IPS DF 6.9 (cell line): Measurements from ENCODE around the gene GTF2H4.

Source experiments
- DNase-seq: peaks from one replicate; pipeline ENCODE4 v3.0.0-alpha.2; 2013; ENCODE audit warnings: low read depth, low spot score
- H3K27ac ChIP-seq: one replicate; pipeline ENCODE4 v1.5.1; 2013; ENCODE audit warnings: low read length, control low read depth
- H3K27me3 ChIP-seq: 2 replicates; pipeline ENCODE4 v1.6.1; 2013; ENCODE audit warnings: mild to moderate bottlenecking, low read length; ENCODE audit not compliant: control insufficient read depth, insufficient read depth
- H3K36me3 ChIP-seq: 2 replicates; pipeline ENCODE4 v1.6.1; 2013; ENCODE audit warnings: low read length; ENCODE audit not compliant: control insufficient read depth, insufficient read depth
- H3K4me1 ChIP-seq: 2 replicates; pipeline ENCODE4 v1.6.1; 2013; ENCODE audit warnings: low read length; ENCODE audit not compliant: control insufficient read depth, insufficient read depth
- H3K4me3 ChIP-seq: 2 replicates; pipeline ENCODE4 v1.5.1; 2013; ENCODE audit warnings: mild to moderate bottlenecking, low read length
- H3K9me3 ChIP-seq: 2 replicates; pipeline ENCODE4 v1.6.1; 2013; ENCODE audit warnings: low read length, inconsistent platforms; ENCODE audit not compliant: control insufficient read depth, insufficient read depth
- WGBS: extraction: QIAGEN DNeasy Blood & Tissue Kit; methylation state at CpG from one replicate; pipeline ENCODE4 v1.1.7; 2013; ENCODE audit warnings: mixed read lengths, missing lambda C conversion rate; ENCODE audit not compliant: insufficient read length, insufficient coverage; 5-methylcytosine and 5-hydroxymethylcytosine counted together

The GTF2H4 gene

DNA sequence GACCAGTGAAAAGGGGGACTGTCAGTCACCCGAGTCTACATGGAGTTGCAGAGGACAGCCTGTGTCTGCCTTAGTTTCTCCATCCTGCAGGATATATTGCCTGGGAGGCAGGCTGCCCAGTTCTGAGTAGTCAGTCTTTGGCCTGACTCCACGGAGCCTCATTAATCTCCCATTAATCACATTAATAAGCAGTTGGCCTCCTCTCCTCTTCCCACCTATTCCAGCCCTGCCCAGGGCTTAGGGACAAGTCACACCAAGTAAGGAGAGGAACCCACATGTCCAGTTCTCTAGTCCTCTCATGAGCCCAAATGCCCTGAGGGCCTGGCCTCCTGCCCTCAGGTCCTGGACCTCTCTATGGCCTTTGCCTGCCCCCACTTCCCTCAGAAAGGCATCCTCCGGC, 31.5 kb downstream of the GTF2H4 start:
- Histone ChIP-seq H3K27me3 (no peaks in the 10 kb centered on the region), H3K4me3 (no peak overlapping the region), H3K4me1 (peaks cover 8% of the 10 kb centered on the region; the same call in 1 of the 2 replicates), H3K9me3 (no peaks in the 10 kb centered on the region), H3K27ac (no peak overlapping the region), H3K36me3 (no peaks in the 10 kb centered on the region)
- DNase-seq: no peak
- WGBS: no CpG with 5 or more reads among the region's 3 CpGs

DNA sequence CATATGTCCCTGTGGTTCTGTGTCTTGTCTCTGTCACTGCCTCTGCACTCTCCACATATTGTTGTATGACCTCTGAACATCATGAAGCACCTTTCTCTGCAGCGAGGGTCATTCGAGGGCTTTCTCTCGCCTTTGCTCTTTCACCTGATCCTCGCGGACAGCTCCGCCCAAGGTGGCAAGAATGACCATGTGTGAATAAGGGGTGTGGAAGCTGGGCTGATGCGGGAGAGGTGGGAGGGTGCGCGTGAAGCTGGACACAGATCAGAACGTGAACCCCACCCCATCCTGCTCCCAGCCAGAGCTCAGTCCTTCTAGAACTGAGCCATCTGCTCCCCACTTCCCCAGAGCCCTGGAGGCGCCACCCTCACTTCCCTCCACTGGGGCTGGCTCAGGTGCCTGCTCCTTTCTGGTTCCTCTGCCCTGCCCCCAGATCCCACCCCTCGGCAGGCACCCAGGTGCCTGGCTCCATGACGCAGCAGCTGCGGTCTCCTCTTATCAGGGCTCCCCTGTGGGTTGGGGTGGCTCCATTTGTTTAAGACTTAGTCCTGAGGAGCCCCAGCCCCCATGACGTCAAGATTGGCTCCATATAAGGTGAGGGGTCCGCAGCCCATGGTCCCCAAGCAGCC, 32.5 kb downstream of the GTF2H4 start, which contains the start of gene MUCL3:
TSS of gene MUCL3 (plus strand) at position 613 of the 626 bp plus-strand sequence. CDS start 27 bp downstream, outside the sequence.
- DNase-seq: no peak
- Histone ChIP-seq H3K4me1 (peaks cover 8% of the 10 kb centered on the region; the same call in 1 of the 2 replicates), H3K4me3 (no peak within 1 kb of the TSS), H3K36me3 (no peaks in the 10 kb centered on the region), H3K9me3 (no peaks in the 10 kb centered on the region), H3K27ac (no peak within 1 kb of the TSS), H3K27me3 (no peaks in the 10 kb centered on the region)
- WGBS: no CpG with 5 or more reads among the region's 16 CpGs

DNA sequence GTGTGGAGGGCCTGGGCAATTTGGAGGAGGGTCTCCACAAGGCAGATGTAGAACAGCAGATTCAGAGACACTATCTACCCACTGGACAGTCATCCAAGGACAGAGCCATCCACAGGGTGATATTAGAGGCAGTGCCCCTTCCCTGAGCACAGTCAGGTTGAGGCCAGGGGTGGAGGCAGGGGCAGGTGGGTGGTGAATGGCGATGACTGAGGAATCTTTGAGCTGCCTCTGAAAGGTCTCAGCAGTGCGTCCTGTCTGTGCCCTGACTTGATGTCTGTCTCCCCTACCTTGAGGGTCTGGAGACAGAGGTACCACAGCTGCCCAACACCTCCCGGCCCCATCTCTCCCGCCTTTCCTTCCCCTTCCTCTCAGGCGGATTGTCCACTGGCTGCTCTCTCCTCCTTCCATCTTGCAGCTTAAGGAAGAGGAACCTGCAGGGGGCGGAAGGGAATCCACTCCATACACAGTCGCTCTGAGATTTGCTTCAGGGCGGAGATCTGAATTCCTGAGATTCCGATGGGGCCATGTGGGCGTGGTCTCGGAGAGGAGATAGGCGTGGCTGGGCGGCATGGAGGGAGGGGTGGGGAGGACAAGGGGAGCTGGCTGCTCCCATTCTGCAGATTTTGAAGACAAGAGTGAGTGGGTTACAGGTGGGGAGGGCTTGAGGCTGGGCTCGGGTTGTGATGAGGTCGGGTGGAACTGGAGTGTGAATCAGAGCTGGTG, 34.5 kb downstream of the GTF2H4 start:
- DNase-seq: peak; percentile 89
- H3K36me3 ChIP-seq: no peaks in the 10 kb centered on the region
- H3K27ac ChIP-seq: no peak overlapping the region
- no peaks in the 10 kb centered on the region for H3K9me3 ChIP-seq
- H3K27me3 ChIP-seq: no peaks in the 10 kb centered on the region
- H3K4me3 ChIP-seq: no peak overlapping the region
- no CpG with 5 or more reads among the region's 15 CpGs for WGBS
- peaks cover 8% of the 10 kb centered on the region; the same call in 1 of the 2 replicates for H3K4me1 ChIP-seq

DNA sequence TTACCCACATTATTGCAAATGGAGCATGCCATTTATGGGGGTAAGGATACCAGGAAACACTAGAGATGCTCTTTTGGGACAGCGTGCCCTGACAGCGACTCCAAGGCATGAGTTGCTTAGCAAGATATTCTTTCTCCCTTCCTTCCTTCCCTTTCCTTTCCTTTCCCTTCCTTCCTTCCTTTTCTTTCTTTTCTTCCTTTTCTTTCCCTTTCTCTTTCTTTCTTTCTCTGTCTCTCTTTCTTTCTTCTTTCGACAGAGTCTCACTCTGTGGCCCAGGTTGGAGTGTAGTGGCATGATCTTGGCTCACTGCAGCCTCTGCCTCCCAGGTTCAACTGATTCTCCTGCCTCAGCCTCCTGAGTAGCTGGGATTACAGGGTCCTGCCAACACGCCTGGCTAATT, 36.0 kb downstream of the GTF2H4 start:
- H3K36me3 ChIP-seq: no peaks in the 10 kb centered on the region
- peaks cover 8% of the 10 kb centered on the region; the same call in 1 of the 2 replicates for H3K4me1 ChIP-seq
- DNase-seq: no peak
- H3K4me3 ChIP-seq: no peak overlapping the region
- WGBS: no CpG with 5 or more reads among the region's 4 CpGs
- H3K27ac ChIP-seq: no peak overlapping the region
- no peaks in the 10 kb centered on the region for H3K27me3 ChIP-seq
- H3K9me3 ChIP-seq: no peaks in the 10 kb centered on the region

DNA sequence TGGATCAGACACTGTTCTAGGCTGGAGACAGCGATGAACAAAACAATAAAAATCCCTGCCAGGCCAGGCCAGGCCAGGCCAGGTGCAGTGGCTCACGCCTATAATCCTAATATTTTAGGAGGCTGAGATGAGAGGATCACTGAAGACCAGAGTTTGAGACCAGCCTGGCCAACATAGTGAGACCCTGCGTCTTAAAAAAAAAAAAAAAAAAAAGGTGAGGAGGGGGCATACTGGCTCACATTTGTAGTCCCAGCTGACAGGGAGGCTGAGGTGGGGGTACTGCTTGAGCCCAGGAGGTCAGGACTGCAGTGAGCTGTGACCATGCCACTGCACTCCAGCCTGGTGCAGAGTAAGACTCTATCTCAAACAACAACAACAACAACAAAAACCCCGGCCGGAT, 37.3 kb downstream of the GTF2H4 start:
- no peak overlapping the region for H3K4me3 ChIP-seq
- H3K9me3 ChIP-seq: no peaks in the 10 kb centered on the region
- DNase-seq: no peak
- peaks cover 8% of the 10 kb centered on the region; the same call in 1 of the 2 replicates for H3K4me1 ChIP-seq
- H3K36me3 ChIP-seq: no peaks in the 10 kb centered on the region
- no CpG with 5 or more reads among the region's 5 CpGs for WGBS
- H3K27ac ChIP-seq: no peak overlapping the region
- H3K27me3 ChIP-seq: no peaks in the 10 kb centered on the region

DNA sequence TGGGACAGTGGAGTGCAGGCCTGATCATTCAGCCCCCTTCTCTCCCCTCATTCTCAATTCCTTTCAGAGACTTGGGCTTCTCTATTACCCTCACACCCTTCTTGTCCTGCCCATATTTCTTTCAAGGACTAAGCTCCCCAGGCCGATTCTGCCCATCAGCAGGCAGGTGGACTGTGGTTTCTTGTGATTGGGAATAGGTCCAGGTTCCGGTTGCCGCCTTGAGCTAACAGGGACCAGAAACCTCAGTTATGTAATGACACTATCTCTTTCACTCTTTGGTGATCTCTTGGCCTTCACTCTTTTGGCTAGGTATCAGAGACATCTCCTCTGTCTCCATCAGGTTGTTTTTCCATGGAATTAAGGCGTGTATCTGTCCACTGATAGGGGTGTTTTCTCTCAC, 39.2 kb downstream of the GTF2H4 start:
- no peak overlapping the region for H3K27ac ChIP-seq
- H3K9me3 ChIP-seq: no peaks in the 10 kb centered on the region
- no peak for DNase-seq
- WGBS: no CpG with 5 or more reads among the region's 4 CpGs
- H3K27me3 ChIP-seq: no peaks in the 10 kb centered on the region
- peaks cover 5% of the 10 kb centered on the region; the same call in 1 of the 2 replicates for H3K4me1 ChIP-seq
- H3K36me3 ChIP-seq: no peaks in the 10 kb centered on the region
- no peak overlapping the region for H3K4me3 ChIP-seq

DNA sequence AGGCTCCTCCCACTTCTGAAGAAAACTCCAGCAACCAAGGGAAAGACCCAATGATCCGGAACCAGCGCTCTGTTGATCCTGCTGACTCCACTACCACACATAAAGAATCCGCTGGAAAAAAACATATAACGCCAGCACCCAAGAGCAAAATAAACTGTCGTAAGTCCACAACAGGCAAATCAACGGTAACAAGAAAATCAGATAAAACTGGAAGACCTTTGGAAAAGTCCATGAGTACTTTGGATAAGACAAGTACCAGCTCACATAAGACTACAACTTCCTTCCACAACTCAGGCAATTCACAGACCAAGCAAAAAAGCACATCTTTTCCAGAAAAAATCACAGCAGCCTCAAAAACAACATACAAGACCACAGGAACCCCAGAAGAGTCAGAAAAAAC, 40.8 kb downstream of the GTF2H4 start:
- no CpG with 5 or more reads among the region's 6 CpGs for WGBS
- no peak for DNase-seq

DNA sequence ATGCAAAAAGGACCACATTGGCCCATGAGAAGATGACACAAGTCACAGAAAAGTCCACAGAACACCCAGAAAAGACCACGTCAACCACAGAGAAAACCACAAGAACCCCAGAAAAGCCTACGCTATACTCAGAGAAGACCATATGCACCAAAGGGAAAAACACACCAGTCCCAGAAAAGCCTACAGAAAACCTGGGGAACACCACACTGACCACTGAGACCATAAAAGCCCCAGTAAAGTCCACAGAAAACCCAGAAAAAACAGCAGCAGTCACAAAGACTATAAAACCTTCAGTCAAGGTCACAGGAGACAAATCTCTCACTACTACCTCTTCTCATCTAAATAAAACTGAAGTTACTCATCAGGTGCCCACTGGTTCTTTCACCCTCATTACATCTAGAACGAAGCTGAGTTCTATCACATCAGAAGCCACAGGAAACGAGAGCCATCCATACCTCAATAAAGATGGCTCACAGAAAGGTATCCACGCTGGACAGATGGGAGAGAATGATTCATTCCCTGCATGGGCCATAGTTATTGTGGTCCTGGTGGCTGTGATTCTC, 44.0 kb downstream of the GTF2H4 start:
- Histone ChIP-seq H3K4me3 (no peak overlapping the region), H3K9me3 (no peaks in the 10 kb centered on the region), H3K36me3 (no peaks in the 10 kb centered on the region), H3K27ac (no peak overlapping the region), H3K4me1 (peaks cover 1% of the 10 kb centered on the region; the same call in 1 of the 2 replicates), H3K27me3 (peaks cover 2% of the 10 kb centered on the region; the same call in 1 of the 2 replicates)
- DNase-seq: no peak
- no CpG with 5 or more reads among the region's 5 CpGs for WGBS

More for the DNA sequence above, 40.8 kb downstream of the GTF2H4 start:
- Histone ChIP-seq H3K27me3 (no peaks in the 10 kb centered on the region), H3K36me3 (no peaks in the 10 kb centered on the region), H3K4me3 (no peak overlapping the region), H3K9me3 (no peaks in the 10 kb centered on the region), H3K27ac (no peak overlapping the region), H3K4me1 (no peaks in the 10 kb centered on the region)

DNA sequence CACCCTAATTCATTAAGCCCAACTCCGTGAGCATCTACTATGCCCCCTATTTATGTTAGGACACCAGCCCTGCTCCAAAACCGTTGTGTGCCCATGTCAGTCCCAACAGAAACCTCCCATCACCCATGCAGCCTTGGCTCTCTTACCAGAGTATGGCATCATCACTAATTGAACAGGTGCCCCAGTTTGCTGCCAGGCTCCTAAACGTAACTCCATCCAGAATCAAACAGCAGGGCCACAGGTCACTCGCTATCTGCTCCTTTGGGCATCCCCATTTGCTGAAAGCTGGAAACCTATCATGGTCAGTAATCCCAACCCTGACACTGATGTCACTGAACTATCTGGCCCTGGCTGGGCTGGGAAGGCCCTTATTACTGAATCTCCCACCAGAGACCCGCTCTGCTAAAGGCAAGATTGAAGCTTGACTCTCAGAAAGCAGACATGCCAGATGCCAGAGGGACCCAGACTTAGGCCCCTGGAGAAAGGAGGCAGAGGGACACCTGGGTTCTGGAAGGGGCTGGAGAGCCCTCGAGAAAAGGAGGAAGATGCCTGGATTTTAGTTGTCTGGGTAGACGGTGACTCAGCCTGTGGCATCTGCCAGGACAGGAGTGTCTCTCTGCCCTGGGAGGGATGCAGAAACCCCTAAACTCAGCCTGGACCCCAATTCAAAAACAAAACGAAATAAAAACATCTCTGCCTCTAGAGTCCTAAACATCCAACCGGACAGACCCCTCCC, 46.8 kb downstream of the GTF2H4 start:
- Histone ChIP-seq H3K36me3 (no peaks in the 10 kb centered on the region), H3K9me3 (no peaks in the 10 kb centered on the region), H3K27ac (no peak overlapping the region), H3K27me3 (peaks cover 2% of the 10 kb centered on the region; the same call in 1 of the 2 replicates), H3K4me3 (peak overlapping the region; percentile 39; the same call in 1 of the 2 replicates), H3K4me1 (peaks cover 1% of the 10 kb centered on the region; the same call in 1 of the 2 replicates)
- WGBS: no CpG with 5 or more reads among the region's 9 CpGs
- DNase-seq: no peak
